Measurements from ENCODE around the gene TAS2R16.

Gene TAS2R16

GRCh38 chr7:122995600-122995999, at the start of gene TAS2R16:
TAS2R16 (minus strand) TSS chr7:122995700; CDS start chr7:122995634, 66 bp downstream.
- DNase-seq: no peak

- DNase-seq: no peak
These were observed 48.1 kb upstream of the TAS2R16 start for GRCh38 chr7:123043642-123044041.

DNA sequence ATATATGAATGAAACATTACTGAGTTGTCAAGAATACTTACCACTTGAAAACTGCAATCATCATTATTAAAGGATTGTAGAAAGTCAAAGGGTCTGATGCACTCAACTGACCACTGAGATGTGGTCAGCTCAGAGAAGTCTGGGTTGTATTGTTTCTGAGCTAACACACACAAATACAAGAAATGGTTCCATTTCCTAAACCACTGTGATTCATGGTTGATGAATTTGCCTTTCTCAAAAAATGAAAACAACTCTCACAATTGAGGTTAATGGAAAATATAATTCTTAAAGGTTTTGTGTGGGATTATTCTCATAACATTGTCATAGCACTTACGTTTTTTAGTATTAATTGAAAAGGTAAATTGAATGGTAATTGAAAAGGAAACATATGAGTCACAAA, 45.6 kb upstream of the TAS2R16 start:
- DNase-seq: no peak

DNA sequence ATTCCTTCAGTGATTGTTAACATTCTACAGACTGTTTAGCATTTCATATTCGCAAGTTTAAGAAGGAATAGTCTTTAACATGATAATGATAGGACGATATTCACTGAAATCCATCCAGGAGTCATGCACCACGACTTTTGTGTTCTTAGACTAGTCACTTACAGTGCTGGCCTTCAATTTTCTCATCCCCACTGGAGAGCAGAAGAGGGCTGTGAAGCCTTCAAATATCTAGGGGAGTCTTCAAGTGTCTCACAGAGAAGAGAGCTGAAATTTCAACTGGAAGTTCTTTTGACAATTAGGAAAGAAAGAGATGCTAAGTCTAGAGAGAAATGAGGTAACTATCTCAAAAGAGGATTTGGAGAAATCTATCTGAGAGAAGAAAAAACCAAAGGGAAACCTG, 43.8 kb upstream of the TAS2R16 start:
- DNase-seq: no peak

DNA sequence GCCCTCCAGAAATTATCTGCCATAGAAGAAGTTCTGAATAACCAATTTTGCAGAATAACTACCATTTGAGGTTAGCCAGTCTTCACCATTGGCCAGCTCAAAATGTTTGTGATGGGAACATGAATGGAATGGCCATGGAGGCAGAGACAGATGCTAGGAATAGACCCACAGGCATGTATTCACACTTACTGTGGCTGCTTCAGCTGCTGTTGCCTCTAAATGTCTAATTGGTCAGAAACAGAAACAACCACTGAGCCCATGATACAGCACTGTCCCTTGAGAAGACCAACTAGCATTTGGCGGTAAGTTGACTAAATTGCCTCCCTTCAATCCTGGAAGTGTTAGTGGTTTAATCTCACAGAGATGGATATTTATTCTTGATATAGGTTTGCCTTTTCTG, 38.6 kb upstream of the TAS2R16 start:
- DNase-seq: no peak

DNA sequence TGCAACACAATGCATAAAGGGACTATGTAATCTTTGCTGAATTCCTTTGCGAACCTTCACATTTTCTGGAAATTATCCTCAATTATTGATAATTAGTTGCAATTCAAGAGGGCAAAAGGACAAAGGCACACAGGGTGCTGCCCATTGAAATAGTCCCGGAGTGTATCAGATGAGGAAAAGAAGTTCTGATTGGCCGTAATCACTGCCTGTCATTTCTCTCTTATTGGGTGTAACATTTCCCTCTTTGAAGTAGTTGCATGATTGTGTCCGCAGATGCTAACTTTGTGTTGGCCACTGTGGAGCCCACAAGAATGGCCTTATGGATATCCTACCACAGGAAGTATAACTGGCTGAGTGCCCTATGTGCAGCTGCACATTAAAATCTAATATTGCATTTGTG, 35.1 kb upstream of the TAS2R16 start:
- no peak for DNase-seq

DNA sequence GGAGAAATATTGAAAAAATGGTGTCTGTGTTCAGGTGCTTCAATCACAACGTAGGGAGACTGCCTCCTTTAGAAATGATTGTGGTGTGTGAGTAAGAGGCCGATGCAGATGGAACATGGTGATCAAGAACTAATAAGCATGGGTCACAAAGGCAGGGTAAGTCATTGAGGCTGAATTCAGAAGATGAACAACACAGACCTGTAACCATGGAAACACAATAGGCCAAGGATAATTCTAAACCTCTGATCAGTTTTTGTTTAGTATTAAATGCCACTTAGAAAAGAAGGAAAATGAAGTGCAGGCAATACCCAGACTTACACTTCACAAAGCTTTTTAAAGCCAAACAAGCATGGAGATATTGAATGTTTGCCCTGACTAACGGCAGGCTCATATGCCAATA, 32.8 kb upstream of the TAS2R16 start:
- no peak for DNase-seq

- DNase-seq: no peak
These were observed 30.8 kb upstream of the TAS2R16 start for GRCh38 chr7:123026251-123026650.

- DNase-seq: no peak
These were observed 29.7 kb upstream of the TAS2R16 start for GRCh38 chr7:123024989-123025758.

- DNase-seq: no peak
These were observed 27.6 kb upstream of the TAS2R16 start for GRCh38 chr7:123023126-123023525.

DNA sequence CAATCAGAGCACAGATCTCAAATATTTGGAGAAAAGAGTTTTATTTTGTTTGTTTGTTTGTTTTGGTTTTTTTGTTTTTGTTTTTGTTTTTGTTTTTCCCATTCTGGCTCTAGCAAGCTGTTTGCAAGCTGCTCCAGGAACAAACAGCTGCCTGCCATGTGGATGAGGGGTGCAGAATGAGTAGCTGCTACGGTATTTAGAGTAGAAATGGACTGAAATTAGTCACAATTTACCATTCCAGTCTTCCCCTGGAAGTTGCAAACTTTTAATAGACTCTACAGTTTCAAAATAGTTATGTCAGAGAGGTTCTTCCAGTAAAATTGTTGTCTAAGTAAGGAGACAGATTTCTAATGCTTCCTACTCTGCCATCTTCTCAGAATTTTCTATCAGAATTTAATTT, 27.1 kb upstream of the TAS2R16 start:
- no peak for DNase-seq

GRCh38 chr7:123012435-123012834, 16.9 kb upstream of the TAS2R16 start:
- DNase-seq: no peak

GRCh38 chr7:123011766-123012369, 16.4 kb upstream of the TAS2R16 start:
- no peak for DNase-seq

DNA sequence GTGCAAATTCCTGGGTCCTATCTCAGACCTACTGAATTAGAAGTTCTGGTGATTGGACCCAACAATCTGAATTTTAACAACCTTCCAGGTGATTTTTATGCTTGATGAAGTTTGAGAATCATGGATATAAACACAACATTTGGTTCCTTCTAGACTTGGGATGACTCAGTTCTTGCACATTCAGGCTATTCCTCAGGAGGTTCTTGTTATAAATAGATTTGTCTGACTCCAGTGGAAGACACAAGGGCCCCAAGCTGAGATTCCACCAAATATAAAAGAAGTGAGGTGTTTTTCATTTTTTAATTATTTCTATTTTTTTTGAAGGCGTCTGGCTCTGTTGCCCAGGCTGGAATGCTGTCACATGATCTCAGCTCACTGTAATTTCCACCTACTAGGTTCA, 9.4 kb upstream of the TAS2R16 start:
- no peak for DNase-seq

DNA sequence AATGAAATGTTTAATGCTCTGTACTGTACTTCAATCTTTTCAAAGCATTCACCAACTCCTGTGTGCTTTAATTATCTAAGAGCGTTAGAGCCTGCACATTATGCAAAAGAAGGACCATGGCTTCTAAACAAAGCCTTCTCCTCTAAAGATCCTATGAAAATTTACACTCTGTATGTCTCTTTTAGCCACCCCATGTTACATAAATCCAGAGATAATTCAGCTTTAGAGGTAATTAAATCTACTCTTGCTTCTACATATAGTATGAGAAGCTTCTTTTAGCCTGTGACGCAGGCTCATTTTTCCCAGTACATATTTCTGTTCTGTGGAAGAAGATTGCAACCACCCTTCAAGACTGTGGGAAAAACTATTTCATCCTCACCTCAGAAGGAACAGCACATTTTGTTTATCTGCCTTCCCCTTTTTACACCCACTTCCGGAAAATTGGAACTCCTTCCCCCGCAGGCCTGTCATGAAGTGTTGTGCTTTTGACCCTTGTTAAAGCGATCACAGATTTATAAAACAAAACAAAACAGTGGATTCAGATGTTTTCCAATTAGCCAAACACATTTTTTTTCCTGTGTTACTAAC, 8.1 kb upstream of the TAS2R16 start:
- DNase-seq: no peak

DNA sequence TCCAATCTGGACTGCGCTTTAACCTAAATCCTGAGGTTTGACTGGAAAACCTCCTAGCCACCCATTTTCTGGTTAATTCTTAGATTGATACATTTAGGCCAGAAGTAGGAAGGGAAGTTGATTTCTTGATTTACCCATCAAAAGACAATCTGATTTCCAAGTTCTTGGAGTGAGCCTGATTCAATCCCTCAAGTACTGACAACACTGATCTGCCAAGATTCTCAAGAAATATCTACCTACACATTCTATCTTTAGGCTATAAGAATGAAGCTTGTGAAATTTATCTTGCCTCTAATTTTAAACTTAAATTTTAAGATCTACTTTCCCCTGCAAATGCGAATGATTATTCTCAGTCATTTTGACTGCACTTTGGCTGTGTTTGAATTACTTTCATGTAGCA, 5.9 kb downstream of the TAS2R16 start:
- no peak for DNase-seq

DNA sequence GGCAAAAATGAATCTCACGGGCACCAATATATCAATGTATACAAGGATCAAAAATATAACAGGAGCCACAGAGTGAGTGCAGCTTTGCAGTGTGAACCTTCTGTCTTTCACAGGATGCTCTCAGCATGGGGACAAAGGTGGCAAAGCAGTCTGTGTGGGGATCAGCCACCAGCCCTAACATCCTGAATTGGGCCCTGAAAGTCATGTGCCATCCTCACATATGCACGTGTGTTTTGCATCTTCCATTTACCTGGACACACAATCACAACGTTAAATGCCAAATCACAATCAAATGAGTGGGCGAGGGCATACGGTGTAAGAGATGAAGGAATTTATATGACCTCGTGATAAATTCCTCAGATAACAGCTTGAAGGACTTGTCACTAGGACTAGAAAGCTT, 6.5 kb downstream of the TAS2R16 start:
- DNase-seq: no peak

- DNase-seq: no peak
These were observed 7.2 kb downstream of the TAS2R16 start for GRCh38 chr7:122988333-122988732.

- no peak for DNase-seq
These were observed 8.0 kb downstream of the TAS2R16 start for GRCh38 chr7:122987463-122987862.

DNA sequence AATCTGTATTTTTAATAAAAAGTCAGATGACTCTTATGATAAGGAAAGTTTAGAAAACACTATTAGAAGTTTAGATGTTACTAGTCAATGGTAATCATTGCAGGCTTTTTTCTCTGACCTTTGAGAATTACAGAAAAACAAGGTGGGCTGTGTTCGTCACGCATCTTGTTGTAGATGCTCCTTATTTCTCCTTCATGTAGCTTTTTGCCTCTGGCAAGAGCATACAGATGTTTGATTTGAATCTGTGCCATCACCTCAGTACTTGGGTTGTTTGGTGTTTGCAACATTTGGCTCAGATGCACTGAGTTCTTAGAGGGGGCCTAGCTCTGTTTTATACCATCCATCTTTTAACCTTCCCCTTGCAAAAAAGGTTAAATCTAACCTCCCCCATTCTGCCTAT, 11.5 kb downstream of the TAS2R16 start:
- DNase-seq: no peak

DNA sequence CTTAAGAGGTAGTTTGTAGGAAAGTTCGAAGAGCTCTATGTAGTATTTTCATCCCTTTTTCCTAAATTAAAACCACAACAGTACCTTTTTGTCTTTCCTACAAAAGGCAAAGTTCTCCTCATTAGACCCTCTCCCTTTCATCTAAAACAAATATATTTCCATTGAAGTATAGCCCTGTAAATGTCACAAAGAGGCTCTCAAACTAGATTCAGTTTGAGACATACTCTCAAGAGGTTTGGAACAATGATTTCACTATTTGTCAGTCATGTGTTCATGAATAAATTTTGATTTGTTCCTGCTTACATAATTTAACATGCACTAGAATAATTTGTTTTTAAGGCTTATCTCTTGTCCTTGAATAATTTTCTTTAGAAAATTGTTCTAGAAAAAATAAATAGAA, 12.2 kb downstream of the TAS2R16 start:
- no peak for DNase-seq

DNA sequence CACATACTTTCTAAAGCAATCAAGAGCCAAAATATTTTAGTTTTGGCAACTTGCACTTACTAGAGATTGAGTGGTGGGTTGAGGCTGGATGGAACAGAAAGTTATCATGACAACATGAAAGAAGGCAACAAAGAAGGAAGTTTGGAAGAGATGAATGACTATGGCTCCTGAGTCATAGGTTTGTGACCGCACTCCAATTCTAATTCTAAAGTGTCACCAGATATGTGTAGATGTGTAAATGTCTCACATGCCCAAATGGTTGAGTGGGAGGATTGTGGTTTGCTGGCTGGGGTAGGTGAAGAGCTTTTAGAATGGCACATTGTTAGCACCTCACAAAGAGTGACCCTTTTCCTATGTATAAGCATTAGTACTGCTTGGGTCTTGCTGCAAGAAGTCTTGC, 20.2 kb downstream of the TAS2R16 start:
- DNase-seq: no peak

GRCh38 chr7:122974229-122974628, 21.3 kb downstream of the TAS2R16 start:
- no peak for DNase-seq

DNA sequence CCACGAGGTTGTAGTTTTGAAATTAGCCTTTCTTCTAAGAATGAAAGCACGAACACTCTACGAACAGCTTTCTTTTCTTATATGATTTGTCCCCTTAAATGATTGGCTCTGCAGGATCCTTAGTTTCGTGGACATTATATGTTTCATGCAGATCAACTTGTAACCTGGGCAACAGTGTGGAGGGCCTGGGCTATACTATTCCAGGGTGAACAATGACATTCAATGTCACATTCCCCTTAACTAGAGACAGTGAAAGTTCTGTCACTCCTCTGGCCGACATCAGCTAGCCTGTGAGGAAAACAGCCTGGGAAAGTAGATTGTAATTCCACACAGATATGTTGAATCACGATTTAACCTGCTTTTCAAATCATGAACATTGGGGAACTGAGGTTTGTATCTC, 23.4 kb downstream of the TAS2R16 start:
- no peak for DNase-seq
